Aorta (tissue), 5 donors: ENCODE results near the gene VAPA. TPM values are rescaled to one million over a fixed set of nuclear protein-coding genes. Genes with fewer than 3 reads are reported as not detected.

Experiments
- ATAC-seq: fragments of 200-7000 bp; cut with Tn5 transposase; one replicate; pipeline ENCODE4 v1.9.1; 2022; ENCODE audit warnings: moderate library complexity; ENCODE audit not compliant: low FRiP score
- DNase-seq, 2 donors: peaks; one replicate each; pipeline ENCODE4 v3.0.0-alpha.2; 2020
- H3K27ac ChIP-seq, 2 donors: one replicate each; pipeline ENCODE4 v1.5.1; 2013; ENCODE audit warnings: low read length in 2 of 2, mild to moderate bottlenecking in 2 of 2, moderate library complexity in 2 of 2, control low read depth in 1 of 2, inconsistent platforms in 1 of 2, low read depth in 1 of 2
- H3K27me3 ChIP-seq, 2 donors: one replicate each; pipeline ENCODE4 v1.6.1; 2013; ENCODE audit warnings: control low read depth in 1 of 2, low read length in 1 of 2, mild to moderate bottlenecking in 1 of 2, moderate library complexity in 1 of 2; ENCODE audit not compliant: insufficient read depth in 2 of 2, control insufficient read depth in 1 of 2
- H3K36me3 ChIP-seq, 2 donors: one replicate each; pipeline ENCODE4 v1.6.1; 2013; ENCODE audit warnings: control low read depth in 1 of 2, low read length in 1 of 2, mild to moderate bottlenecking in 1 of 2; ENCODE audit not compliant: insufficient read depth in 2 of 2, control insufficient read depth in 1 of 2
- H3K4me1 ChIP-seq, 2 donors: one replicate each; pipeline ENCODE4 v1.6.1; 2013; ENCODE audit warnings: low read length in 2 of 2, control low read depth in 1 of 2, mild to moderate bottlenecking in 1 of 2, moderate library complexity in 1 of 2; ENCODE audit not compliant: insufficient read depth in 2 of 2, control insufficient read depth in 1 of 2
- H3K4me3 ChIP-seq, 2 donors: one replicate each; pipeline ENCODE4 v1.5.1; 2013; ENCODE audit warnings: low read length in 2 of 2, control low read depth in 1 of 2, mild to moderate bottlenecking in 1 of 2
- H3K9me3 ChIP-seq: one replicate; pipeline ENCODE4 v1.6.1; 2013; ENCODE audit warnings: mild to moderate bottlenecking, low read length; ENCODE audit not compliant: control insufficient read depth
- WGBS, 2 donors: extraction: QIAGEN DNeasy Blood & Tissue Kit; methylation state at CpG; one replicate each; pipeline ENCODE4 v1.1.7; 2013; 5-methylcytosine and 5-hydroxymethylcytosine counted together
- intact Hi-C, 2 donors: fragments of 100-400 bp; cut with DNase I; formaldehyde crosslinking; loops; one replicate each; pipeline versions ENCODE4 v1.14.2 to v1.15.0; 2022
- polyA plus RNA-seq, 2 donors: library from polyadenylated mRNA; stranded (reverse); fragments of 200-250 nt; gene quantifications; one replicate each; pipeline ENCODE4 v1.2.3, GENCODE V29; 2013
- total RNA-seq, 2 donors: library from RNA; stranded (reverse); fragmentation: NEBNext Ultra II Directional; extraction: Animal tissue kit (Norgen Biotek cat#: 25700); gene quantifications; one replicate each; pipeline ENCODE4 v1.2.1, GENCODE V29; 2021
- donor health status: healthy with polysubstance abuse.
- donor health status: Bipolar disorder and iron deficiency.
- donor health status: DM: no; HTN: no; CAD: no.
- donor health status: DM: no; HTN: no; CAD: no.
- donor health status: DM: yes; HTN: yes; CAD: no.

The VAPA gene
- total and polyA plus RNA-seq, 4 donors, result 119 to 221 (median 193) TPM

GRCh38 chr18:9960258-9960904 is 46.6 kb downstream of the VAPA start:
- no peak overlapping the region for H3K4me3 ChIP-seq
- H3K27ac ChIP-seq, result no peak overlapping the region
- ATAC-seq, result no peak
- H3K9me3 ChIP-seq, result no peaks in the 10 kb centered on the region
- H3K4me1 ChIP-seq, result no peaks in the 10 kb centered on the region
- intact Hi-C loops, result no loop called here
- WGBS, 2 donors, result 60 to 63% methylated on average over 7 of the region's 7 CpGs
- H3K27me3 ChIP-seq, result no peaks in the 10 kb centered on the region
- H3K36me3 ChIP-seq, result no peaks in the 10 kb centered on the region
- DNase-seq, result no peak

- Histone ChIP-seq H3K4me1 (no peaks in the 10 kb centered on the region), H3K36me3 (no peaks in the 10 kb centered on the region), H3K9me3 (no peaks in the 10 kb centered on the region), H3K27ac (no peak overlapping the region), H3K4me3 (no peak overlapping the region), H3K27me3 (no peaks in the 10 kb centered on the region)
- 24 to 31% methylated on average over 3 of the region's 3 CpGs for WGBS, 2 donors
- intact Hi-C loops, result no loop called here
- no peak for DNase-seq
- ATAC-seq, result no peak
Observed at GRCh38 chr18:9961041-9961440, 47.2 kb downstream of the VAPA start.

GRCh38 chr18:9965711-9966624 is 52.2 kb downstream of the VAPA start:
- intact Hi-C loops, result no loop called here
- no peaks in the 10 kb centered on the region for H3K4me1 ChIP-seq
- no peaks in the 10 kb centered on the region for H3K36me3 ChIP-seq
- H3K9me3 ChIP-seq, result no peaks in the 10 kb centered on the region
- ATAC-seq (no peak), DNase-seq (no peak)
- 82 to 87% methylated on average over 9 of the region's 9 CpGs for WGBS, 2 donors
- no peak overlapping the region for H3K27ac ChIP-seq
- H3K4me3 ChIP-seq, result no peak overlapping the region
- no peaks in the 10 kb centered on the region for H3K27me3 ChIP-seq

GRCh38 chr18:9968081-9968848 is 54.4 kb downstream of the VAPA start:
- 63 to 73% methylated on average over 31 of the region's 31 CpGs for WGBS, 2 donors
- DNase-seq, result no peak
- H3K27ac ChIP-seq, result no peak overlapping the region
- H3K27me3 ChIP-seq, result no peaks in the 10 kb centered on the region
- no peak for ATAC-seq
- no peaks in the 10 kb centered on the region for H3K4me1 ChIP-seq
- H3K36me3 ChIP-seq, result no peaks in the 10 kb centered on the region
- H3K4me3 ChIP-seq, result no peak overlapping the region
- H3K9me3 ChIP-seq, result no peaks in the 10 kb centered on the region
- intact Hi-C loops, result no loop called here

GRCh38 chr18:9969247-9969646 is 55.4 kb downstream of the VAPA start:
- no peaks in the 10 kb centered on the region for H3K36me3 ChIP-seq
- no peaks in the 10 kb centered on the region for H3K9me3 ChIP-seq
- no peak overlapping the region for H3K4me3 ChIP-seq
- no peak overlapping the region for H3K27ac ChIP-seq
- no peaks in the 10 kb centered on the region for H3K27me3 ChIP-seq
- H3K4me1 ChIP-seq, result no peaks in the 10 kb centered on the region
- no peak for DNase-seq
- WGBS, 2 donors, result 88 to 94% methylated on average over 13 to 14 of the region's 14 CpGs
- ATAC-seq, result no peak
- intact Hi-C loops, result no loop called here

GRCh38 chr18:9971313-9971920 is 57.6 kb downstream of the VAPA start:
- intact Hi-C loops, result loop anchor here (2.0 kb wide), 2 partner anchors 549 to 551 kb away; no protein-coding TSS in a partner anchor
- no peaks in the 10 kb centered on the region for H3K4me1 ChIP-seq
- no peaks in the 10 kb centered on the region for H3K36me3 ChIP-seq
- H3K9me3 ChIP-seq, result no peaks in the 10 kb centered on the region
- no peak overlapping the region for H3K4me3 ChIP-seq
- WGBS, 2 donors, result 5% methylated on average over 4 of the region's 4 CpGs
- H3K27me3 ChIP-seq, result no peaks in the 10 kb centered on the region
- H3K27ac ChIP-seq, result no peak overlapping the region
- ATAC-seq (peak; percentile 85), DNase-seq (peak in 1 of 2 donors; percentile 68)

GRCh38 chr18:9973470-9973869 is 59.7 kb downstream of the VAPA start:
- Histone ChIP-seq H3K4me3 (no peak overlapping the region), H3K9me3 (no peaks in the 10 kb centered on the region), H3K27ac (no peak overlapping the region), H3K36me3 (no peaks in the 10 kb centered on the region), H3K27me3 (no peaks in the 10 kb centered on the region), H3K4me1 (no peaks in the 10 kb centered on the region)
- ATAC-seq, result no peak
- WGBS, 2 donors, result 94 to 95% methylated on average over 4 of the region's 4 CpGs
- intact Hi-C loops, result no loop called here
- DNase-seq, result no peak

- DNase-seq, result no peak
- H3K9me3 ChIP-seq, result no peaks in the 10 kb centered on the region
- no peaks in the 10 kb centered on the region for H3K36me3 ChIP-seq
- no peak overlapping the region for H3K4me3 ChIP-seq
- intact Hi-C loops, result no loop called here
- ATAC-seq, result no peak
- H3K27me3 ChIP-seq, result no peaks in the 10 kb centered on the region
- 92 to 94% methylated on average over 2 of the region's 2 CpGs for WGBS, 2 donors
- H3K27ac ChIP-seq, result no peak overlapping the region
- H3K4me1 ChIP-seq, result no peaks in the 10 kb centered on the region
Observed at GRCh38 chr18:9974279-9974915, 60.6 kb downstream of the VAPA start.
